Measurements from ENCODE around the gene SMYD5. TPM values are rescaled to one million over a fixed set of nuclear protein-coding genes. Genes with fewer than 3 reads are reported as not detected.

The SMYD5 gene
- total RNA-seq, 1 experiment from 2014 or later, result 37.4 TPM

GRCh38 chr2:73176881-73177644 lies 37.0 kb upstream of the SMYD5 start:
- ATAC-seq (peak; percentile 96), DNase-seq (ENCODE audit: low read depth, low spot score) (peak; percentile 57)
- Histone ChIP-seq H3K36me3 (ENCODE audit: control insufficient read depth in 1 of 2, insufficient read depth in 2 of 2, low read length in 2 of 2) (no peaks in the 10 kb centered on the region), H3K4me2 (ENCODE audit: low read length) (peak overlapping the region; percentile 79), H3K4me3 (replicated peaks in 1 of 2; ENCODE audit: low read depth in 1 of 2, low read length in 2 of 2) (peak overlapping the region; percentile 27 to 45), H3K9ac (ENCODE audit: low read length) (peak overlapping the region; percentile 46; the same call in 1 of the 2 replicates), H3K9me3 (ENCODE audit: control insufficient read depth in 1 of 2, insufficient read depth in 1 of 2, low read depth in 1 of 2, low read length in 2 of 2) (no peaks in the 10 kb centered on the region), H4K20me1 (ENCODE audit: insufficient read depth) (no peaks in the 10 kb centered on the region), H3K27ac (ENCODE audit: low read depth, low read length) (no peak overlapping the region; the same call in 1 of the 2 replicates), H3K27me3 (ENCODE audit: insufficient read depth, low read length) (no peaks in the 10 kb centered on the region), H2AFZ (ENCODE audit: low read depth, low read length, poor library complexity, severe bottlenecking) (peak overlapping the region; percentile 96), H3K79me2 (ENCODE audit: insufficient read depth, low read length) (no peaks in the 10 kb centered on the region), H3K4me1 (ENCODE audit: control insufficient read depth in 1 of 2, insufficient read depth in 2 of 2, low read length in 2 of 2) (peaks cover 9 to 14% of the 10 kb centered on the region in 2 experiments; a peak in 3 of 4 replicates), H3K9me2 (ENCODE audit: insufficient read depth) (no peaks in the 10 kb centered on the region)
- ChIA-PET RAD21 (ENCODE audit: low non-redundant PET in 1 of 2, low total read pairs in 2 of 2, uncharacterized antibody in 2 of 2, unreplicated experiment in 2 of 2) (interaction anchor here (1.0 to 1.5 kb wide), 4 partner anchors 20 to 314 kb away, joined by 3 to 8 read pairs (median 4); partner anchors contain the start of gene SMYD5 (in 1 of the 2)), CTCF (interaction anchor here (0.6 to 2.6 kb wide), 32 partner anchors 10 to 396 kb away, joined by 3 to 31 read pairs (median 4); partner anchors contain the start of genes PRADC1 and SPR), POLR2A (interaction anchor here (0.6 to 1.3 kb wide), 3 partner anchors 35 to 84 kb away, joined by 3 to 5 read pairs (median 3); partner anchors contain the start of gene CCT7)
- no TSS peak for BruUV-seq (replicated peaks)
- intact Hi-C loops (cut with micrococcal nuclease), result loop anchor here (1.0 to 5.0 kb wide), 5 partner anchors 35 to 405 kb away; no protein-coding TSS in a partner anchor
- TF ChIP-seq EZH2phosphoT487 (IDR thresholded peaks at IDR 0.05; ENCODE audit: borderline replicate concordance) (no peak), ZNF274 (IDR thresholded peaks at IDR 0.05; ENCODE audit: low read depth, low read length) (no peak), RAD21 (IDR thresholded peaks at IDR 0.05; ENCODE audit: low read depth) (peak; percentile 97), MAX (IDR thresholded peaks at IDR 0.05) (peak; percentile 49), CBX3 (IDR thresholded peaks at IDR 0.05; ENCODE audit: low read depth) (peak; percentile 69; the same call in 1 of the 2 replicates)
- TF ChIP-seq, protein P1, sequence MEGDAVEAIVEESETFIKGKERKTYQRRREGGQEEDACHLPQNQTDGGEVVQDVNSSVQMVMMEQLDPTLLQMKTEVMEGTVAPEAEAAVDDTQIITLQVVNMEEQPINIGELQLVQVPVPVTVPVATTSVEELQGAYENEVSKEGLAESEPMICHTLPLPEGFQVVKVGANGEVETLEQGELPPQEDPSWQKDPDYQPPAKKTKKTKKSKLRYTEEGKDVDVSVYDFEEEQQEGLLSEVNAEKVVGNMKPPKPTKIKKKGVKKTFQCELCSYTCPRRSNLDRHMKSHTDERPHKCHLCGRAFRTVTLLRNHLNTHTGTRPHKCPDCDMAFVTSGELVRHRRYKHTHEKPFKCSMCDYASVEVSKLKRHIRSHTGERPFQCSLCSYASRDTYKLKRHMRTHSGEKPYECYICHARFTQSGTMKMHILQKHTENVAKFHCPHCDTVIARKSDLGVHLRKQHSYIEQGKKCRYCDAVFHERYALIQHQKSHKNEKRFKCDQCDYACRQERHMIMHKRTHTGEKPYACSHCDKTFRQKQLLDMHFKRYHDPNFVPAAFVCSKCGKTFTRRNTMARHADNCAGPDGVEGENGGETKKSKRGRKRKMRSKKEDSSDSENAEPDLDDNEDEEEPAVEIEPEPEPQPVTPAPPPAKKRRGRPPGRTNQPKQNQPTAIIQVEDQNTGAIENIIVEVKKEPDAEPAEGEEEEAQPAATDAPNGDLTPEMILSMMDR (IDR thresholded peaks at IDR 0.05 in 2 of 3, conservative IDR thresholded peaks at IDR 0.05 in 1 of 3; ENCODE audit: borderline replicate concordance in 1 of 3, insufficient read depth in 1 of 3, low read depth in 2 of 3, low read length in 2 of 3), result peak; percentile 87 to 99 (median 95)
